GM10266 (cell line): ENCODE measurements around the gene PDE4D.

Experiments
- DNase-seq: peaks from one replicate; pipeline ENCODE4 v3.0.0; 2012; ENCODE audit errors: extremely low spot score
- CTCF ChIP-seq: IDR thresholded peaks from 2 replicates; pipeline ENCODE4 v1.5.1; 2012; ENCODE audit warnings: mild to moderate bottlenecking, low read depth; ENCODE audit not compliant: control insufficient read depth, insufficient read depth; ENCODE audit errors: missing control alignments

The PDE4D gene

GRCh38 chr5:59246882-59247281 lies 646.6 kb downstream of the PDE4D start:
- no peak for DNase-seq
- no peak for TF ChIP-seq CTCF

GRCh38 chr5:59246145-59246869 lies 647.2 kb downstream of the PDE4D start:
- no peak for TF ChIP-seq CTCF
- no peak for DNase-seq

GRCh38 chr5:59245198-59245597 lies 648.3 kb downstream of the PDE4D start:
- DNase-seq = no peak
- TF ChIP-seq CTCF = no peak

- no peak for TF ChIP-seq CTCF
- DNase-seq = no peak
Observed at GRCh38 chr5:59241552-59241951, 652.0 kb downstream of the PDE4D start.

- no peak for DNase-seq
- no peak for TF ChIP-seq CTCF
Observed at GRCh38 chr5:59241119-59241518, 652.4 kb downstream of the PDE4D start.

GRCh38 chr5:59238126-59238902 lies 655.2 kb downstream of the PDE4D start:
- no peak for TF ChIP-seq CTCF
- DNase-seq = no peak

GRCh38 chr5:59236986-59237385 lies 656.5 kb downstream of the PDE4D start:
- no peak for DNase-seq
- TF ChIP-seq CTCF = no peak
